Kidney (tissue), 14 donors: Measurements from ENCODE around the gene GPR89A. TPM values are rescaled to one million over a fixed set of nuclear protein-coding genes. Genes with fewer than 3 reads are reported as not detected.

Experiments
- DNase-seq, 5 donors: peaks; one replicate each; pipeline ENCODE4 v3.0.0-alpha.2; 2013 to 2020
- FAIRE-seq: peaks from 2 replicates; lab custom pipeline; 2012; peaks lifted over from hg19 to GRCh38; lab: Jason Lieb, UNC
- H3K27ac ChIP-seq, 2 donors: one replicate each; pipeline ENCODE4 v1.7.0; 2013; ENCODE audit warnings: low read depth in 2 of 2, low read length in 2 of 2, inconsistent platforms in 1 of 2
- H3K27me3 ChIP-seq: one replicate; pipeline ENCODE4 v1.7.1; 2013; ENCODE audit warnings: low read length, inconsistent platforms; ENCODE audit not compliant: control insufficient read depth, insufficient read depth
- H3K36me3 ChIP-seq, 3 donors: one replicate each; pipeline versions ENCODE4 v1.7.0 to v1.7.1; 2013; ENCODE audit warnings: low read length in 3 of 3, control low read depth in 1 of 3, inconsistent platforms in 1 of 3; ENCODE audit not compliant: insufficient read depth in 3 of 3, control insufficient read depth in 2 of 3
- H3K4me1 ChIP-seq, 3 donors: one replicate each; pipeline versions ENCODE4 v1.7.0 to v1.7.1; 2013; ENCODE audit warnings: low read length in 3 of 3, inconsistent platforms in 1 of 3, low read depth in 1 of 3; ENCODE audit not compliant: control insufficient read depth in 2 of 3, insufficient read depth in 2 of 3
- H3K4me3 ChIP-seq, 3 donors: one replicate each; pipeline versions ENCODE4 v1.7.0 to v1.8.1; 2013; ENCODE audit warnings: low read length in 3 of 3, control low read depth in 1 of 3, inconsistent platforms in 1 of 3
- H3K9ac ChIP-seq, 3 donors: one replicate each; pipeline versions ENCODE4 v1.7.0 to v1.7.1; 2013; ENCODE audit warnings: low read length in 3 of 3, control low read depth in 1 of 3, inconsistent platforms in 1 of 3
- H3K9me3 ChIP-seq, 3 donors: one replicate each; pipeline versions ENCODE4 v1.7.0 to v1.7.1; 2013; ENCODE audit warnings: low read length in 3 of 3, control low read depth in 1 of 3, inconsistent platforms in 1 of 3; ENCODE audit not compliant: control insufficient read depth in 2 of 3, insufficient read depth in 1 of 3
- intact Hi-C: fragments of 100-400 bp; cut with DNase I; formaldehyde crosslinking; loops from one replicate; pipeline ENCODE4 v1.11.1; 2022
- polyA plus RNA-seq: library from polyadenylated mRNA; stranded (reverse); fragments of 350-450 nt; fragmentation: Illumina TruSeq; extraction: RNeasy Lipid Tissue Mini Kit (QIAGEN cat#74804); gene quantifications from one replicate; pipeline ENCODE4 v1.2.3, GENCODE V29; 2014; ENCODE audit warnings: low read depth, low replicate concordance; ENCODE audit not compliant: insufficient read depth
- total RNA-seq: library from RNA; stranded (reverse); fragmentation: NEBNext Ultra II Directional; extraction: Animal tissue kit (Norgen Biotek cat#: 25700); gene quantifications from one replicate; pipeline ENCODE4 v1.2.1, GENCODE V29; 2021
- TF ChIP-seq, protein P1 (sequence below): IDR thresholded peaks from 3 replicates; pipeline ENCODE4 v1.5.1; 2012; ENCODE audit warnings: mild to moderate bottlenecking, moderate library complexity, borderline replicate concordance; ENCODE audit not compliant: insufficient read depth; ENCODE audit errors: extremely low read depth
- donor health status: control.
- donor health status: control.
- donor health status: control.
- donor health status: control.
- donor health status: control.
- donor health status: DM: yes; HTN: yes; CAD: no.
- donor health status: Normal renal cell carcinoma (clear cell type).

GPR89A gene
- total and polyA plus RNA-seq, 2 donors from 2014 or later: 18.2 to 21.0 TPM

DNA sequence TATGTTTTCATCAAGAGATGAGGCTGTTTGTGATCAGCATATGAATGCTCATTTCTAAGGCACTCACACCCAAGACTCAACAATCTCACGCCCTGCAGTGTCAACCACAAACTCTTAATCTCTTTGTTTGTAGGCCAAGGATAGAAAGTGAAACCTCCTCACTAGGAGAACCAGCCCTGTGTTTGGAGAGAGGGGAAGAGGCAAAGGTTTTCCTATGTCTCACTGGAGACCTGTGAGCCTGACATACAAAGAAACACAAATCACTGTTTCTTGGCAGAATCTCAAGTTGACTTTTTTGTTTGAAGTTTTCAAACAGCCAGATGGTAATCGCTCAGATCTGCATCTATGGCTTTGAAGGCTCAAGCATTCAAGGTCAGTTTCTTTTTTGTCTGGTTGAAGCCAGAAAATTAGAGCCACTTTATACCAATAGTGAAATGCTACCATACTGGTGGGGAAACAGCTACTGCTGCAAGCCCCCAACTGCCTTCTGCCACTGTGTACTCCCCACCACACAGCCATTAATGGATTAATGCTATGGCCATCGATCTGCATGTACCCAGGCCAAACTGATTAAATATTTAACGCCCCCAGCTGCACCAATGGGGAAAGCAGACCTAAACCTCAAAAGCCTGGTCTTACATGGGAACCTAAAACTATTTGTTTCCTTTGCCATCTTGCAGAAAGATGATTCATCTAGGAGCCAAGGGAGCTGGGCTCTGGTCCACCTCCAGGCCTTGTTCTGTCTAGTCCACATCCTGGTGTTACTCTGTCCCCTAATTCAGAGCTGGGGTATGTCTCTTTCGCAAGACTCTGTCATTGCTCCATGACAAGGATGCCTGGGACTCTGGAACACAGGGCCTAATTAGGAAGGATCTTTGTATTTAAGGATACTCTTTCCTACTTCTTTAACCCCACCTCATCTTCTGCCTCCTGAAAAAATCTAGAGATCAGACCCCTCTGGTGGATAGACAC lies 83.1 kb downstream of the GPR89A start:
- peak in 1 of 5 donors; percentile 53 for DNase-seq
- Histone ChIP-seq H3K27me3 (no peaks in the 10 kb centered on the region), H3K9ac (no peak overlapping the region), H3K4me3 (no peak overlapping the region), H3K27ac (peak overlapping the region in 1 of 2 donors; percentile 23), H3K9me3 (no peaks in the 10 kb centered on the region), H3K36me3 (peaks cover 0 to 23% (median 8%) of the 10 kb centered on the region in 3 donors), H3K4me1 (peaks cover 0 to 25% (median 14%) of the 10 kb centered on the region in 3 donors)
- FAIRE-seq: no peak
- intact Hi-C loops: no loop called here
- TF ChIP-seq, protein P1, sequence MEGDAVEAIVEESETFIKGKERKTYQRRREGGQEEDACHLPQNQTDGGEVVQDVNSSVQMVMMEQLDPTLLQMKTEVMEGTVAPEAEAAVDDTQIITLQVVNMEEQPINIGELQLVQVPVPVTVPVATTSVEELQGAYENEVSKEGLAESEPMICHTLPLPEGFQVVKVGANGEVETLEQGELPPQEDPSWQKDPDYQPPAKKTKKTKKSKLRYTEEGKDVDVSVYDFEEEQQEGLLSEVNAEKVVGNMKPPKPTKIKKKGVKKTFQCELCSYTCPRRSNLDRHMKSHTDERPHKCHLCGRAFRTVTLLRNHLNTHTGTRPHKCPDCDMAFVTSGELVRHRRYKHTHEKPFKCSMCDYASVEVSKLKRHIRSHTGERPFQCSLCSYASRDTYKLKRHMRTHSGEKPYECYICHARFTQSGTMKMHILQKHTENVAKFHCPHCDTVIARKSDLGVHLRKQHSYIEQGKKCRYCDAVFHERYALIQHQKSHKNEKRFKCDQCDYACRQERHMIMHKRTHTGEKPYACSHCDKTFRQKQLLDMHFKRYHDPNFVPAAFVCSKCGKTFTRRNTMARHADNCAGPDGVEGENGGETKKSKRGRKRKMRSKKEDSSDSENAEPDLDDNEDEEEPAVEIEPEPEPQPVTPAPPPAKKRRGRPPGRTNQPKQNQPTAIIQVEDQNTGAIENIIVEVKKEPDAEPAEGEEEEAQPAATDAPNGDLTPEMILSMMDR: no peak

DNA sequence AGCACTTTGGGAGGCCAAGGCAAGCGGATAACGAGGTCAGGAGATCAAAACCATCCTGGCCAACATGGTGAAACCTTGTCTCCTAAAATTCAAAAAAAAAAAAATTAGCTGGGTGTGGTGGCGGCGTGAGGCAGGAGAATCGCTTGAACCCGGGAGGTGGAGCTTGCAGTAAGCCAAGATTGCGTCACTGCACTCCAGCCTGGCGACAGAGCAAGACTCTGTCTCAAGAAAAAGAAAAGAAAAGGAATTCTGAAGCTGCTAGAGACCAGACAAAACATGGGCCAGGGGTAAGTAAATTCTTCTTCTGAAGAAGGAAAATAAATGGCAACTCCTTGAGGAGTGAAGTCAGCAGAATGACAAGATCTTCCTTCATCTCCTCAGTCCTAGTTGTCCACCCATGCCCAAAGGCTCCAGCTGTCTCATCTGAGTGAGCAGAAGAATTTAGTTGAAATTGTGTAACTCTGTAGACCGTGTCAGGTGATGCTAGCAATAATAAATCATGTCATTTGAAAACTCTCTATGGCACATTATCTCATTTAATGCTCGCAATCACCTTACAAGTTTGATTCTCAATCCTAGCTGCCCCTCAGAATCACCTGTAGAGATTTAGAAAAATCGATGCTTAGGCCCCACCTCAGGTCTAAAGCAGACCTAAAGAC lies 85.1 kb downstream of the GPR89A start:
- FAIRE-seq (no peak), DNase-seq (peak in 1 of 5 donors; percentile 50)
- Histone ChIP-seq H3K9ac (no peak overlapping the region), H3K4me3 (no peak overlapping the region), H3K9me3 (no peaks in the 10 kb centered on the region), H3K27ac (peak overlapping the region; percentile 6 to 42), H3K27me3 (no peaks in the 10 kb centered on the region), H3K4me1 (peaks cover 0 to 25% (median 16%) of the 10 kb centered on the region in 3 donors), H3K36me3 (peaks cover 0 to 18% (median 5%) of the 10 kb centered on the region in 3 donors)
- TF ChIP-seq, protein P1: no peak
- intact Hi-C loops: no loop called here

DNA sequence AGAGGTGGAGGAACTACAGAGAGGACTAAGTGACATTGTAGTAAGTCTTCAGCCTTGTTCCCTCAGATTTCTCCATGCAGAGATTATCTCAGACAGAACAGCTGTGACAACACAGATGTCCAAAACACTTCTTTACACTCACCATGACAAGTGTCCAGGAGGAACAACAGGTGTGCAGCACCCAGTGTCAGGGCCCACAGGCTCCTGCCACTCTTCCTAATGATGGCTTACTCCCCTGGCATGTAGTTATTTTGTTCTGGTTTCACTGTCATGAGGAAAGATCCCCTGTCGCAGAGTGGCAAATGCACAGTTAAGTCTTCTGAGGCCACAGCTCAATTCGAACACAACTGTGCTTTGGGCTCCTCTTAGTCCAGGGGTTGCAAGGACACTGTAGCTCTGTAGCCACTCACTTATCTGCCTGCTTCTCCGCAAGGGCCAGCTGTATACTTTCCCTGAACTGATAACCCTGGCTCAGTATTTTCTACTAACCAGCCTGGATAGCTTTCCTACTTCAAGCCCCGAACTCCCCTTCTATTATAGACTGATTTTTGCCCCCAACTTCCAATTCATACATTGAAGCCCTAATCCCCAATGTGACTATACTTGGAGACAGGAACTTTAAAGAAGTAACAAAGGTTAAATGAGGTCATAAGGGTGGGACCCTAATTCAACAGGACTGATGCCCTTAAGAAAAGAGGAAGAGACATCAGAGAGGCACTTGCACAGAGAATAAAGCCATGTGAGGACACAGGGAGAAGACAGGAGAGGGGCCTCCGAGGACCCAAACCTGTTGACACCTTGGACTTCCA lies 88.2 kb downstream of the GPR89A start:
- Histone ChIP-seq H3K36me3 (peaks cover 0 to 15% (median 0%) of the 10 kb centered on the region in 3 donors), H3K27me3 (no peaks in the 10 kb centered on the region), H3K9me3 (no peaks in the 10 kb centered on the region), H3K27ac (no peak overlapping the region), H3K4me1 (peaks cover 0 to 12% (median 9%) of the 10 kb centered on the region in 3 donors), H3K4me3 (peak overlapping the region in 1 of 3 donors; percentile 4), H3K9ac (no peak overlapping the region)
- FAIRE-seq (no peak), DNase-seq (no peak)
- intact Hi-C loops: no loop called here
- TF ChIP-seq, protein P1: no peak
